Adipose tissue (tissue), 3 donors: ENCODE measurements around the gene TMEM247. TPM values are rescaled to one million over a fixed set of nuclear protein-coding genes. Genes with fewer than 3 reads are reported as not detected.
"Not testable (repeated sequence)": the region's sequence is repeated elsewhere in the genome, so short reads cannot be mapped to it uniquely, and the experiment has no call there.

Source experiments
- H3K27ac ChIP-seq: one replicate; pipeline ENCODE4 v1.5.1; 2013; ENCODE audit warnings: low read depth, low read length
- WGBS, 3 donors: extraction: QIAGEN DNeasy Blood & Tissue Kit; methylation state at CpG; one replicate each; pipeline ENCODE4 v1.1.7; 2013; 5-methylcytosine and 5-hydroxymethylcytosine counted together
- polyA plus RNA-seq, 3 donors: library from polyadenylated mRNA; stranded (reverse); fragments of 200-250 nt; gene quantifications; one replicate each; pipeline ENCODE4 v1.2.3, GENCODE V29; 2013
- donor health status: healthy with polysubstance abuse.
- donor health status: Bipolar disorder and iron deficiency.
- donor health status: healthy.

TMEM247 gene
- polyA plus RNA-seq, 3 donors = not detected

DNA sequence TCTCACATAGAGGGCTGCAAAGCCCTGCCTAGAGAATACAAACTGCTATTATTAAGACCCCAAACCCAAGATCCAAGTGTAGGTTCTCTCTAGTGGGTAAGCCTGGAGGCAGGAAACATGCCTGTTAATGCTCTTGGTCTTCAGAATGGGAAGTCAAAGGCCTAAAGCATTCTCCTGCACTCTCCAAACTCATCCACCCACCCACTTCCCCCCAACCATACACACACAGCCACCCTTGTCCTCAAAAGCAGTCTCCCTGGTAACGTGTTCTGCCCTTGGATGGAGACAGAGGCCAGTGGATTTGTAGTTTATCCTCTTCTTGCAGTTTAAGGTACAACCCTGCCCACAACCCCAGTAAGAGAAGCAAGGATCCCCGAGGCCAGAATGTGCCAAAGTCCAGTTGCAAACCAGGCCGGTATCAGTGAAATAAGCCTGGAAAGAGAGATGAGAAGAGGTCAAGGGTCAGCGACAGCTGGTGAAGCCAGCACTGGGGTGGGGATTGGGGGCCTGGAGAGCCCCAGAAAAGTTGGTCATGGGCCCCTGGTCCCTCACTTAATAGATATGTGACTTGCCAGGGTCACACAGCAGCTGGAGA is 23.0 kb downstream of the TMEM247 start:
- 74 to 95% (median 94%) methylated on average over 4 of the region's 4 CpGs for WGBS, 3 donors

GRCh38 chr2:46503686-46504085 is 24.3 kb downstream of the TMEM247 start:
- WGBS, 3 donors = 69 to 91% (median 89%) methylated on average over 4 of the region's 4 CpGs
- no peak overlapping the region for H3K27ac ChIP-seq

More for the DNA sequence above, 23.0 kb downstream of the TMEM247 start:
- H3K27ac ChIP-seq = no peak overlapping the region

GRCh38 chr2:46504221-46504620 is 24.9 kb downstream of the TMEM247 start:
- H3K27ac ChIP-seq = no peak overlapping the region
- 65 to 90% (median 69%) methylated on average over 2 of the region's 2 CpGs for WGBS, 3 donors

DNA sequence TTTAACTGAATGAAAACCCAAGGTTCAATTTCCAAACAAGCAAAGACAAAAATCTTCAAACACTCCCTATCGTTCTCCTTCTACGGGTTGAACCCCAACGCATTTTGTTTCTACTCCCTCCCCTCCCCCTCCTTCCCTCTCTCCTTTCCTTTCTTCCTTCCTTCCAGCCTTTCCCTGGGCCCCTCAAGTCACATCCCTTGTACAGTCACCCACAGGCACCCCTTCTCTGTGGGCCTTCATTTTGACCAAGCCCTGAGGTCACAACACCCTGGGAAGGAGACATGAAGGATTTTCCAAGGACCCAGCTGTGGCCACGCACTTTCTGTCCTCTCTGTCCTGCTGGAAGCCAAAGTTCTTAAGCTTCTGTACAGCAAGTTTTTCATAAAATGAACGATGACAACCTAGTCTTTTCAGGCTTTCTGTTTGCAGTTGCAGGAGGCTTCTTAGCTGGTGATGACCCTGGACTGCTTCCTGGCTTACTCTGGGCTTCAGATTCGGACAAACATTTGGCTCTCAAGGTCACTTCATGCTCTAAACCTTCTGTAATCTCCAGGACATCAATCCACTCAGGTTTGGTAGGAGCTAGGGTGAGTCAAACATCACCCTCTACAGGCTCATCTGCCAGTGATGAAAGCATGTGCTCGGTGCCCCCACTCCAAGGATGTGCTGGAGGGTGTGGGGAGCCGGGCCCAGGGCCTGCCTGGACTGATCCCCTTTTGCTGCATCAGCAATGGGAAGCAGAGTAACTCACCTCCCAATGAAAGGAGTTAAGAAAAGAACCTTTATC is 25.5 kb downstream of the TMEM247 start:
- no peak overlapping the region for H3K27ac ChIP-seq
- WGBS, 3 donors = 74 to 81% (median 81%) methylated on average over 8 of the region's 8 CpGs

DNA sequence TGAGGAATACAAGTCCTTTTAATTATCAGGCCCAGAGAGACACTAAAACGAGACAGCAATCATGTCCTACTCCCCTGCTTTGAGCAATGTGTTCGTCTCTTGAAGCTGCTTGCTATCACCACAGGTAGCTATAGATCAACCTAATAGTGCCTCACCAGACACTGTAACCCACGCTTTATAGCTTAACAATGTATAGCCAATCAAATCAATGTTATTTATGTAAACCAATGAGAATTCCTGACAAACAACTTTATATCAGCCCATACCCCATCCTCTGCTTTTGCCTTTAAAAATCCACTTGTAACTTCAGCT is 26.1 kb downstream of the TMEM247 start:
- 91 to 96% (median 96%) methylated on average over 3 of the region's 3 CpGs for WGBS, 3 donors
- H3K27ac ChIP-seq = no peak overlapping the region

DNA sequence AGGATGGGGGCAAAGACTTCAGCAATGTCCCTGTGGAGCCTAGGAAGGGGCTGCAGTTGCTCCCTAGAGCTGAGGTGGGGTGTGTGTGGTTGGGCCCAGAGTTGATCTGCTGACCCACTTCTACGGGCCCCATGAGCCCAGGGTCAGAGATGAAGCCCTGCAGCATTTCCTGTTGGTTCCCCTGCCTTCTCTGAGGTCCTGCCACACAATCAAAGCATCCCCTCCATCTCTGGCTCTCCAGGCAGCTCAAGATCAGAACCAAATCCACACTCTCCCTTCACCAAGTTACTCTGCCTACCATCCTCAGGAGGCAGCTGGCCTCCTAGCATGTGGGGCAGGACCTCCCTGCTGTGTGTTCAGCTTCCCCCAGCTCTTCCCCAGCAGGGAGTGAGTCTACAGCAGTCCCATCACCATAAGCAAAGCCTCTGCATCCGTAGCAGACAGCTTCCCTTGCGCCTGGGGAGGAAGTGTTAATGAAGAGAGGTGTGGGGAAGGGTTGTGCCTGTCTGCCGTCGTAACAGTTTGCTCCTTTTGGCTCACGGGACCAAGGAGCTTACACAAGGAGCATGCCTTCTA is 26.9 kb downstream of the TMEM247 start:
- WGBS, 3 donors = 52 to 64% (median 55%) methylated on average over 6 of the region's 6 CpGs
- no peak overlapping the region for H3K27ac ChIP-seq

GRCh38 chr2:46508312-46508711 is 28.9 kb downstream of the TMEM247 start:
- WGBS, 3 donors = 89 to 96% (median 94%) methylated on average over 3 of the region's 3 CpGs
- no peak overlapping the region for H3K27ac ChIP-seq

DNA sequence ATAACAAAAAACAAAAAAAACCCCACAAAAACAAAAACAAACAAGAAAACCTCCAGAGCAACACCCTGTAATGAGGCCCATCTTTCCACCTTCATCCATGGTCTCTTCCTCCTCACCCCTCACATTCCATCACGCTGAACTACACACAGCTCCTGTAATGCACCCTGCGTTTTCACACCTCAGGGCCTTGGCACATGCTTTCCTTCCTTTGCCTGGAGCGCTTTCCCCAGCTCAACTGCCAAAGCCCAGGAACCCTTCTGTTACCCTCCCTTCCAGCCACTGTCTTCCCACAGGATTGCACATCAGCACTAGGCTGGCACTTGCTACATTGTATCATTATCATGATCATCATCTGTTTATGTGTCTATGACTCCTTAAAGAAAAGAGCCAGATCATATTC is 29.4 kb downstream of the TMEM247 start:
- 85 to 94% (median 91%) methylated on average over 3 of the region's 3 CpGs for WGBS, 3 donors
- no peak overlapping the region for H3K27ac ChIP-seq

DNA sequence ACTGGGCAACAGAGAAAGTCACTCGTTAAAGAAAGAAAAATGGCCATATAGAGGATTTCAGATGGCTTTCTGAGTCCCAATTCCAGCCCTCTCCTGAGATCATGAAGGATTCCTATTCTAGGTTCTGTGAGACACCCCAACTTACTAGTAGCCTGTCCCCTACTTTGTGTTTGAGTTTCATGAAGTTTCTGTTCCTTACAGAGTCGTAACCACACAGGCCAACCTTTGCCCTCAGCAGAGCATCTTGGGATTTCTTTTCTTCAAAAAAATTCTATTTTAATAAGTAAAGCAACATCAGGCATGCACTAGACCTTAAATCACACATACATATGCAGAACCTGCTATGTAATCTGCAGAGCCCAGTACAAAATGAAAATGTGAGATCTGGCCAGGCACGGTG is 30.4 kb downstream of the TMEM247 start:
- H3K27ac ChIP-seq = no peak overlapping the region
- WGBS, 3 donors = 93 to 94% (median 93%) methylated on average over 3 of the region's 3 CpGs

- H3K27ac ChIP-seq = no peak overlapping the region
- WGBS, 3 donors = 84 to 92% (median 87%) methylated on average over 5 of the region's 5 CpGs
Measured at GRCh38 chr2:46510598-46511177, 31.3 kb downstream of the TMEM247 start.

DNA sequence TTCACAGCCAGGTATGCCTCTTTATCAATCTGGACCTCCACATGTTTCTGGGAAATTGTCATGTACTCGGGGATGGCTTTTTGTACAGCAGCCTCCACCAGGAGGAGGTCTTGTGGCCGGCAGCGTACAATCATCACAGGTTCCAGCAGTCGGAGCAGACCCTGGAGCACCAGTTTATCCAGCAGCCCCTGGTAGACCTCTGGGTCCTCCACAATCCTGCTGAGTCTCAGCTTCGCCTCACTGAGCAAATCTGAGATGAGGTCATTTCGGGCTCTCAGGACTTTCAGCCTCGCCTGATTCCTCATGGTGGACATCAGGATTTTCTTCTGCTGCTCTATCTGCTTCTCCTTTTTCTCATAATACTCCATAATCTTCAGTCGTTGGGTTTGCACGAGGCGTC is 32.8 kb downstream of the TMEM247 start:
- 91 to 94% (median 92%) methylated on average over 10 of the region's 10 CpGs for WGBS, 3 donors
- no peak overlapping the region for H3K27ac ChIP-seq

DNA sequence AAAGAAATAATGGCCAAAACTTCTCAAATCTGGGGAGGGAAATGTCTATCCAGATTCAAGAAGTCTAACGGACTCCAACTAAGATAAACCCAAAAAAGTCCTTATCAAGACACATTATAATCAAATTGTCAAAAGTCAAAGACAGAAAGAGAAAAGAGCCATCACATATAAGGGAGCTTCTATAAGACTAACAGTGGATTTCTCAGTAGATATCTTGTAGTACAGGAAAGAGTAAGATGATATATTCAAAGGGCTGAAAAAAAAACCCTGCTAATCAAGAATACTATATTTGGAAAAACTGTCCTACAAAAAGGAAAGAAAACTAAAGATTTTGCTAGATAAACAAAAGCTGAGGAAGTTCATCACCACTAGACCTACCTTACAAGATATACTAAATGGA is 35.4 kb downstream of the TMEM247 start:
- WGBS, 3 donors = 81 to 96% (median 88%) methylated on average over 1 of the region's 1 CpG

DNA sequence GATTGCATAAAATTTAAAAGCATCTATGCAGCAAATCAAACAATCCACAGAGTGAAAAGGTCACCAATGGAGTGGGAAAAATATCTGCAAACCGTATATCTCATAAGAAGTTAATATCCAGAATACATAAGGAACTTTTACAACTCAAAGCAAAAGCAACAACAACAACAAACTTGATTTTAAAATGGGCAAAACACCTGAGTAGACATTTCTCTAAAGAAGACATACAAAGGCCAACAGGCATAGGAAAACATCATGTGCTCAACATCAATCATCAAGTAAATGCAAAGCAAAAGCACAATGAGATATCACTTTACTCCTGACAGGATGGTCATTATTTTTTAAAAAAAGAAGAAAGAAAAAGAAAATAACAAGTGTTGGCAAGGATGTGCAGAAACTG is 38.1 kb downstream of the TMEM247 start:
- H3K27ac ChIP-seq = no peak overlapping the region
- whole genome bisulfite sequencing, 3 donors = 80 to 86% (median 84%) methylated on average over 1 of the region's 1 CpG

More for the DNA sequence above, 35.4 kb downstream of the TMEM247 start:
- H3K27ac ChIP-seq = no peak overlapping the region

GRCh38 chr2:46518861-46519260 is 39.5 kb downstream of the TMEM247 start:
- WGBS, 3 donors = 67 to 74% (median 69%) methylated on average over 7 of the region's 7 CpGs
- no peak overlapping the region for H3K27ac ChIP-seq

GRCh38 chr2:46519265-46519664 is 39.9 kb downstream of the TMEM247 start:
- 75 to 84% (median 83%) methylated on average over 7 of the region's 7 CpGs for WGBS, 3 donors
- H3K27ac ChIP-seq = no peak overlapping the region

- H3K27ac ChIP-seq = no peak overlapping the region
- 54 to 74% (median 60%) methylated on average over 10 of the region's 10 CpGs for WGBS, 3 donors
Measured at GRCh38 chr2:46520130-46520711, 40.9 kb downstream of the TMEM247 start.

DNA sequence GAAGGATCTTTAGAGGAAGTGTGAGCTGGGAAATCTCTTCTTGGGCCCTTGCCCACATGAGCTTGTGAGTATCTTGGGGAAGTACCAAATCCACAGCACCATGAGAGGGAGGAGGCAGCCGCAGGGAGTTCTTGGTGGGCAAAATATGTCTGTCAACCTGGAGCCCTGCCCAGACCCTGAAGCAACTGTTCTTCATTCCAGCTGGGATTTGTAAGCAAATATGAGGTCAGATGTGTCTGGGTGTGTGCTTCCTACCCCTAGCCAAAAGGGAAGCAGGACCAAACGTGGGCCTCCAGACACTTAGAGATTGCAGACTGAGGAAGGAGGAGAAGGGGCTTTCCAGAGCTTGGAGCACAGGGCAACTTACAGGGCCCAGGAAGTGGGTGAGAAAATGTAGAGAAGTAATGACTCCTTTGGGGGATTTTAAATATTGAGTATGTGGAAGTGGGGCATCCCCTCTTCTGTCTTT is 41.9 kb downstream of the TMEM247 start:
- 14 to 61% (median 15%) methylated on average over 2 of the region's 2 CpGs for WGBS, 3 donors
- no peak overlapping the region for H3K27ac ChIP-seq

DNA sequence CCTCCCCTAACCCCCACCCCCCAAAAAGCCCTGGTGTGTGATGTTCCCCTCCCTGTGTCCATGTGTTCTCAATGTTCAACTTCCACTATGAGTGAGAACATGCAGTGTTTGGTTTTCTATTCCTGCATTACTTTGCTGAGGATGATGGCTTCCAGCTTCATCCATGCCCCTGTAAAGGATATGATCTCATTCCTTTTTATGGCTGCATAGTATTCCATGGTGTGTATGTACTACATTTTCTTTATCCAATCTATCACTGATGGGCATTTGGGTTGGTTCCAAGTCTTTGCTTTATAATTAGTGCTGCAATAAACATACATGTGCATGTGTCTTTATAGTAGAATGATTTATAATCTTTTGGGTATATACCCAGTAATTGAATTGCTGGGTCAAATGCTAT is 43.0 kb downstream of the TMEM247 start:
- H3K27ac ChIP-seq = not testable (repeated sequence)

DNA sequence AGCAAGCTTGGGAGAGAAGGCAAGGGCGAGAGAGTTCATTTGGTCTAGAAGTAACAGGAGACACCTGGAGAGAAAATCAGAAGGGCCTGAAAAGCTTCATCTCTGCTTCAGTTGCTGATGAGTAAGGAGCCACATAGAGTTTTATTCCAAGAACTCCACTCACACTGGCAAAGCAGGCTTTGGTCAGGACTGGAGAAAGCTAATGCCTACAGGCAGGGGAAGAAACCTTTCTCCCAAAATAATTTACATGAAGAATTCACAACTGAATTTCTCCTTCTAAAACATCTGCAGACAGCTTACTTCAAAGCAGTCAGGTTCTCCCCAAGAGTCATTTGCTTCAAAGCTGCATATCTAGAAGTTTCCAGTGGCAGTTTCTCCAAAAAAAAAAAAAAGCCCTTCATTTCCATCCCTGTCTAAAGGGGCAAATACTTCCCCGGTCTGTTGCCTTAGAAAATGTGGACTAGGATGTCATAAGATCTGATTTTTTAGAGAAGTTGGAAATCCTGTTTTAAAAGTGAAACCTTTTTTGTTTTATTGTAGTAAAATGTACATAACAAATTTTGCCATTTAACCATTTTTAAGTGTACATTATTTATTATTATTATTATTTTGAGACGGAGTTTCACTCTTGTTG is 46.3 kb downstream of the TMEM247 start:
- H3K27ac ChIP-seq = no peak overlapping the region
- WGBS, 3 donors = 83 to 96% (median 91%) methylated on average over 3 of the region's 3 CpGs
